Measurements from ENCODE around the gene MYH10.

The MYH10 gene

GRCh38 chr17:8665684-8666083 lies 35.2 kb upstream of the MYH10 start:
- no peak overlapping the region for H3K4me2 ChIP-seq (ENCODE audit: low read length)
- H3K79me2 ChIP-seq (ENCODE audit: insufficient read depth, low read length), result no peaks in the 10 kb centered on the region
- H3K9me3 ChIP-seq (ENCODE audit: low read length), result no peaks in the 10 kb centered on the region
- H3K36me3 ChIP-seq (ENCODE audit: insufficient read depth, low read length), result no peaks in the 10 kb centered on the region
- H3K9me2 ChIP-seq (ENCODE audit: low read depth, low read length), result no peaks in the 10 kb centered on the region
- TF ChIP-seq CTCF (IDR thresholded peaks at IDR 0.05; ENCODE audit: low read length) (no peak), EZH2 (IDR thresholded peaks at IDR 0.05; ENCODE audit: borderline replicate concordance, low read length) (no peak)
- H3K27me3 ChIP-seq (ENCODE audit: insufficient read depth, low read length), result no peaks in the 10 kb centered on the region
- no peak overlapping the region for H3K9ac ChIP-seq (ENCODE audit: low read length)
- H3K4me1 ChIP-seq (ENCODE audit: insufficient read depth, low read length, severe bottlenecking), result no peaks in the 10 kb centered on the region
- no peak overlapping the region for H3K4me3 ChIP-seq (ENCODE audit: low read depth, low read length, poor library complexity, severe bottlenecking)
- no peaks in the 10 kb centered on the region for H4K20me1 ChIP-seq (ENCODE audit: insufficient read depth, low read length)
- no peaks in the 10 kb centered on the region for H3F3A ChIP-seq (ENCODE audit: insufficient read depth, low read length)
- no peak overlapping the region for H3K27ac ChIP-seq (ENCODE audit: low read depth, low read length, poor library complexity, severe bottlenecking)
- no peak overlapping the region for H2AFZ ChIP-seq (ENCODE audit: low read length)

GRCh38 chr17:8664456-8665126 lies 34.1 kb upstream of the MYH10 start:
- no peak overlapping the region for H3K4me2 ChIP-seq (ENCODE audit: low read length)
- no peak overlapping the region for H3K4me3 ChIP-seq (ENCODE audit: low read depth, low read length, poor library complexity, severe bottlenecking)
- H3K27ac ChIP-seq (ENCODE audit: low read depth, low read length, poor library complexity, severe bottlenecking), result no peak overlapping the region
- no peaks in the 10 kb centered on the region for H3K36me3 ChIP-seq (ENCODE audit: insufficient read depth, low read length)
- no peaks in the 10 kb centered on the region for H3K27me3 ChIP-seq (ENCODE audit: insufficient read depth, low read length)
- no peaks in the 10 kb centered on the region for H4K20me1 ChIP-seq (ENCODE audit: insufficient read depth, low read length)
- no peaks in the 10 kb centered on the region for H3K79me2 ChIP-seq (ENCODE audit: insufficient read depth, low read length)
- no peak overlapping the region for H2AFZ ChIP-seq (ENCODE audit: low read length)
- H3K4me1 ChIP-seq (ENCODE audit: insufficient read depth, low read length, severe bottlenecking), result no peaks in the 10 kb centered on the region
- H3K9me2 ChIP-seq (ENCODE audit: low read depth, low read length), result no peaks in the 10 kb centered on the region
- H3K9me3 ChIP-seq (ENCODE audit: low read length), result no peaks in the 10 kb centered on the region
- TF ChIP-seq CTCF (IDR thresholded peaks at IDR 0.05; ENCODE audit: low read length) (no peak), EZH2 (IDR thresholded peaks at IDR 0.05; ENCODE audit: borderline replicate concordance, low read length) (no peak)
- no peak overlapping the region for H3K9ac ChIP-seq (ENCODE audit: low read length)
- H3F3A ChIP-seq (ENCODE audit: insufficient read depth, low read length), result no peaks in the 10 kb centered on the region

- H3K27me3 ChIP-seq (ENCODE audit: insufficient read depth, low read length), result no peaks in the 10 kb centered on the region
- no peaks in the 10 kb centered on the region for H3F3A ChIP-seq (ENCODE audit: insufficient read depth, low read length)
- H3K9me2 ChIP-seq (ENCODE audit: low read depth, low read length), result no peaks in the 10 kb centered on the region
- H3K4me3 ChIP-seq (ENCODE audit: low read depth, low read length, poor library complexity, severe bottlenecking), result no peak overlapping the region
- no peak overlapping the region for H2AFZ ChIP-seq (ENCODE audit: low read length)
- no peaks in the 10 kb centered on the region for H3K79me2 ChIP-seq (ENCODE audit: insufficient read depth, low read length)
- H4K20me1 ChIP-seq (ENCODE audit: insufficient read depth, low read length), result no peaks in the 10 kb centered on the region
- H3K36me3 ChIP-seq (ENCODE audit: insufficient read depth, low read length), result no peaks in the 10 kb centered on the region
- H3K9ac ChIP-seq (ENCODE audit: low read length), result no peak overlapping the region
- no peaks in the 10 kb centered on the region for H3K4me1 ChIP-seq (ENCODE audit: insufficient read depth, low read length, severe bottlenecking)
- H3K4me2 ChIP-seq (ENCODE audit: low read length), result no peak overlapping the region
- H3K27ac ChIP-seq (ENCODE audit: low read depth, low read length, poor library complexity, severe bottlenecking), result no peak overlapping the region
- no peaks in the 10 kb centered on the region for H3K9me3 ChIP-seq (ENCODE audit: low read length)
- TF ChIP-seq CTCF (IDR thresholded peaks at IDR 0.05; ENCODE audit: low read length) (no peak), EZH2 (IDR thresholded peaks at IDR 0.05; ENCODE audit: borderline replicate concordance, low read length) (no peak)
Measured at GRCh38 chr17:8662973-8663372, 32.4 kb upstream of the MYH10 start.

All from OCI-LY1 (cell line).